H9 (cell line): ENCODE data around the gene AGAP3. TPM values are rescaled to one million over a fixed set of nuclear protein-coding genes. Genes with fewer than 3 reads are reported as not detected.

Experiments
- DNase-seq: peaks from one replicate; pipeline ENCODE4 v3.0.0-alpha.2; 2017
- H2AFZ ChIP-seq: one replicate; pipeline ENCODE4 v1.6.1; 2013; ENCODE audit warnings: mild to moderate bottlenecking, low read length, control low read depth, moderate library complexity
- H2AK5ac ChIP-seq: 2 replicates; pipeline ENCODE4 v1.6.1; 2013; ENCODE audit warnings: low read length, control low read depth, mixed read lengths; ENCODE audit not compliant: insufficient read length
- H2BK120ac ChIP-seq: one replicate; pipeline ENCODE4 v1.6.1; 2013; ENCODE audit warnings: low read depth, mild to moderate bottlenecking, low read length, control low read depth, inconsistent platforms; ENCODE audit not compliant: poor library complexity, severe bottlenecking
- H2BK12ac ChIP-seq: 2 replicates; pipeline ENCODE4 v1.6.1; 2013; ENCODE audit warnings: low read length, control low read depth, mixed read lengths, low read depth; ENCODE audit not compliant: insufficient read length
- H2BK15ac ChIP-seq: 2 replicates; pipeline ENCODE4 v1.6.1; 2013; ENCODE audit warnings: low read depth, low read length, control low read depth
- H2BK20ac ChIP-seq: one replicate; pipeline ENCODE4 v1.6.1; 2013; ENCODE audit warnings: low read depth, mild to moderate bottlenecking, low read length, control low read depth, inconsistent platforms; ENCODE audit not compliant: poor library complexity, severe bottlenecking
- H2BK5ac ChIP-seq: 2 replicates; pipeline ENCODE4 v1.6.1; 2013; ENCODE audit warnings: low read length, control low read depth, mixed read lengths; ENCODE audit not compliant: insufficient read length
- H3K14ac ChIP-seq: 2 replicates; pipeline ENCODE4 v1.6.1; 2013; ENCODE audit warnings: low read length, control low read depth; ENCODE audit not compliant: insufficient read depth
- H3K18ac ChIP-seq: 2 replicates; pipeline ENCODE4 v1.6.1; 2013; ENCODE audit warnings: low read depth, mild to moderate bottlenecking, mixed read lengths, low read length, control low read depth; ENCODE audit not compliant: insufficient read length
- H3K23ac ChIP-seq: 2 replicates; pipeline ENCODE4 v1.6.1; 2013; ENCODE audit warnings: low read length, control low read depth, mixed read lengths, low read depth; ENCODE audit not compliant: insufficient read length
- H3K23me2 ChIP-seq: 2 replicates; pipeline ENCODE4 v1.6.1; 2013; ENCODE audit warnings: low read depth, mild to moderate bottlenecking, mixed read lengths, low read length, control low read depth; ENCODE audit not compliant: insufficient read length, poor library complexity, severe bottlenecking
- H3K27ac ChIP-seq: 2 replicates; pipeline ENCODE4 v1.5.1; 2013; ENCODE audit warnings: low read length, control low read depth, mixed read lengths, low read depth; ENCODE audit not compliant: insufficient read length
- H3K27me3 ChIP-seq: 2 replicates; pipeline ENCODE4 v1.6.1; 2013; ENCODE audit warnings: low read length, control low read depth, inconsistent platforms; ENCODE audit not compliant: insufficient read depth
- H3K4ac ChIP-seq: 2 replicates; pipeline ENCODE4 v1.6.1; 2013; ENCODE audit warnings: low read depth, mild to moderate bottlenecking, control low read depth, inconsistent platforms, low read length, moderate library complexity
- H3K4me1 ChIP-seq: 2 replicates; pipeline ENCODE4 v1.6.1; 2013; ENCODE audit warnings: low read length, control low read depth, inconsistent platforms; ENCODE audit not compliant: insufficient read depth
- H3K4me2 ChIP-seq: 2 replicates; pipeline ENCODE4 v1.6.1; 2013; ENCODE audit warnings: low read length, control low read depth, mixed read lengths; ENCODE audit not compliant: insufficient read length, insufficient read depth
- H3K56ac ChIP-seq: 2 replicates; pipeline ENCODE4 v1.6.1; 2013; ENCODE audit warnings: low read depth, mild to moderate bottlenecking, mixed read lengths, low read length, control low read depth; ENCODE audit not compliant: insufficient read length
- H3K79me1 ChIP-seq: 2 replicates; pipeline ENCODE4 v1.6.1; 2013; ENCODE audit warnings: low read depth, mild to moderate bottlenecking, moderate library complexity, low read length, control low read depth, inconsistent platforms; ENCODE audit not compliant: insufficient read depth, poor library complexity, severe bottlenecking
- H3K79me2 ChIP-seq: 2 replicates; pipeline ENCODE4 v1.6.1; 2013; ENCODE audit warnings: low read length, control low read depth, inconsistent platforms; ENCODE audit not compliant: insufficient read depth
- H3K9ac ChIP-seq: 2 replicates; pipeline ENCODE4 v1.6.1; 2013; ENCODE audit warnings: low read length, control low read depth, mixed read lengths; ENCODE audit not compliant: insufficient read length; ENCODE audit errors: extremely low read depth
- H3K9me3 ChIP-seq: one replicate; pipeline ENCODE4 v1.6.1; 2013; ENCODE audit warnings: low read depth, low read length, inconsistent platforms; ENCODE audit not compliant: control insufficient read depth
- H3T11ph ChIP-seq: one replicate; pipeline ENCODE4 v1.6.1; 2013; ENCODE audit warnings: mild to moderate bottlenecking, low read length, control low read depth, inconsistent platforms
- H4K20me1 ChIP-seq: one replicate; pipeline ENCODE4 v1.6.1; 2013; ENCODE audit not compliant: control insufficient read depth, insufficient read length, insufficient read depth
- H4K5ac ChIP-seq: 2 replicates; pipeline ENCODE4 v1.6.1; 2013; ENCODE audit warnings: low read depth, mild to moderate bottlenecking, mixed read lengths, low read length, control low read depth; ENCODE audit not compliant: insufficient read length
- H4K8ac ChIP-seq: replicated peaks from 2 replicates; pipeline ENCODE4 v1.6.1; 2013; ENCODE audit warnings: low read length, control low read depth, mixed read lengths, low read depth; ENCODE audit not compliant: insufficient read length
- H4K91ac ChIP-seq: 2 replicates; pipeline ENCODE4 v1.6.1; 2013; ENCODE audit warnings: low read depth, mild to moderate bottlenecking, moderate library complexity, mixed read lengths, low read length, control low read depth; ENCODE audit not compliant: insufficient read length
- H3K27ac Mint-ChIP-seq, 3 experiments: 2 replicates in 2 of 3; 3 replicates in 1 of 3; pipeline ENCODE4 v1.8.0; 2020 to 2021; ENCODE audit warnings: mixed read lengths in 3 of 3, mild to moderate bottlenecking in 1 of 3, moderate library complexity in 1 of 3
- H3K27me3 Mint-ChIP-seq: 2 replicates; pipeline ENCODE4 v1.8.0; 2021; ENCODE audit warnings: low read depth, mild to moderate bottlenecking, moderate library complexity, mixed read lengths
- H3K36me3 Mint-ChIP-seq, 3 experiments: 2 replicates in 2 of 3; 3 replicates in 1 of 3; pipeline ENCODE4 v1.8.0; 2020 to 2021; ENCODE audit warnings: low read depth in 3 of 3, mixed read lengths in 3 of 3; ENCODE audit not compliant: insufficient read depth in 1 of 3
- H3K4me1 Mint-ChIP-seq, 2 experiments: 2 replicates each; pipeline ENCODE4 v1.8.0; 2020; ENCODE audit warnings: mixed read lengths in 2 of 2
- H3K4me3 Mint-ChIP-seq, 2 experiments: 2 replicates in 1 of 2; 3 replicates in 1 of 2; pipeline ENCODE4 v1.8.0; 2020 to 2021; ENCODE audit warnings: mild to moderate bottlenecking in 2 of 2, mixed read lengths in 2 of 2, moderate library complexity in 1 of 2
- H3K9me3 Mint-ChIP-seq, 2 experiments: 2 replicates in 1 of 2; 3 replicates in 1 of 2; pipeline ENCODE4 v1.8.0; 2020; ENCODE audit warnings: mild to moderate bottlenecking in 2 of 2, mixed read lengths in 2 of 2, moderate library complexity in 1 of 2
- CTCF ChIP-seq: fragments of 200-600 bp; sonication (generic); conservative IDR thresholded peaks from 3 replicates; pipeline ENCODE4 v1.8.0; 2021; ENCODE audit warnings: antibody characterized with exemption, mild to moderate bottlenecking
- WGBS: extraction: QIAGEN DNeasy Blood & Tissue Kit; methylation state at CpG from one replicate; pipeline ENCODE4 v1.1.7; 2013; ENCODE audit warnings: missing lambda C conversion rate, low lambda C conversion rate, mixed read lengths; ENCODE audit not compliant: insufficient read length; ENCODE audit errors: extremely low coverage; 5-methylcytosine and 5-hydroxymethylcytosine counted together
- total RNA-seq: library from RNA; stranded (reverse); gene quantifications from 2 replicates; pipeline ENCODE4 v1.2.1, GENCODE V29; 2021

Gene AGAP3
- total RNA-seq, 1 experiment from 2014 or later, result 97.7 TPM

- H3K4me1 ChIP-seq, result peaks cover 12% of the 10 kb centered on the region
- H4K91ac ChIP-seq, result no peak overlapping the region
- no peaks in the 10 kb centered on the region for H3K9me3 ChIP-seq
- H3K4me2 ChIP-seq, result no peak overlapping the region
- WGBS, result no CpG with 5 or more reads among the region's 10 CpGs
- no peak overlapping the region for H3K27ac ChIP-seq
- no peak overlapping the region for H2BK20ac ChIP-seq
- no peak overlapping the region for H3K56ac ChIP-seq
- H2BK12ac ChIP-seq, result no peak overlapping the region
- DNase-seq, result no peak
- H3K4me3 Mint-ChIP-seq, result no peak overlapping the region
- peaks cover 0 to 6% (median 2%) of the 10 kb centered on the region in 3 experiments; a peak in 5 of 7 replicates for H3K36me3 Mint-ChIP-seq
- no peak overlapping the region for H3K27ac Mint-ChIP-seq
- H3K79me2 ChIP-seq, result peaks cover 2% of the 10 kb centered on the region; the same call in 1 of the 2 replicates
- TF ChIP-seq CTCF, result no peak
- no peak overlapping the region for H3K18ac ChIP-seq
- H2BK120ac ChIP-seq, result no peak overlapping the region
- no peak overlapping the region for H4K5ac ChIP-seq
- H2AFZ ChIP-seq, result no peak overlapping the region
- H3K23ac ChIP-seq, result no peak overlapping the region
- H4K8ac ChIP-seq, result no peak overlapping the region
- H3T11ph ChIP-seq, result no peak overlapping the region
- H3K14ac ChIP-seq, result no peak overlapping the region
- no peak overlapping the region for H2BK15ac ChIP-seq
- peaks cover 27 to 38% of the 10 kb centered on the region in 2 experiments for H3K4me1 Mint-ChIP-seq
- no peaks in the 10 kb centered on the region for H3K9me3 Mint-ChIP-seq
- no peak overlapping the region for H3K9ac ChIP-seq
- peaks cover 3% of the 10 kb centered on the region for H3K79me1 ChIP-seq
- H3K4ac ChIP-seq, result no peak overlapping the region
- no peak overlapping the region for H2BK5ac ChIP-seq
- H3K27me3 ChIP-seq, result no peaks in the 10 kb centered on the region
- no peaks in the 10 kb centered on the region for H4K20me1 ChIP-seq
- H2AK5ac ChIP-seq, result peak overlapping the region; percentile 25
- H3K27me3 Mint-ChIP-seq, result no peaks in the 10 kb centered on the region; the same call in 1 of the 2 replicates
- H3K23me2 ChIP-seq, result peaks cover 3% of the 10 kb centered on the region
These were observed 21.6 kb downstream of the AGAP3 start for GRCh38 chr7:151107882-151108281.
